ENCODE data around the gene STK32C. TPM values are rescaled to one million over a fixed set of nuclear protein-coding genes. Genes with fewer than 3 reads are reported as not detected.

The STK32C gene
- total RNA-seq, 1 experiment from 2014 or later, result 13.5 TPM

DNA sequence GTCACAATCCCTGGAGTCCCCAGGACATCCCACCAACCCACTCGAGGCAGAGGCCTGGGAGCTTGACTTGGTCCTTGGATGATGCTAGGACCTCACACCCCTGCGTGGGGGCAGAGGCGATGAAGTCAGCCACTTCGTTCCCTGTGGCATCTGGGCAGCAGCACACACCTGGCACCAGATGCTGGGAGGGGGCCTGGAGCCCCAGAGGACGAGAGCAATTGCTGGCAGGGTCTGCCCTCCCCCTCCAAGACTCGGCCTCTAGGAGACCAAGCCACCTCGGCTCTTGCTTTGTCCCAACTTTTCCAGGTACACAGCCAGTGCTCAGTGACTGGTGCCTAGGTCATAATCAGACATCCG is 81.9 kb downstream of the STK32C start:
- no TSS peak for BruUV-seq (replicated peaks)
- H3K27ac Mint-ChIP-seq (ENCODE audit: unreplicated experiment), result no peak overlapping the region
- H3K9me3 Mint-ChIP-seq (ENCODE audit: low read depth, unreplicated experiment), result no peaks in the 10 kb centered on the region
- TF ChIP-seq, protein P1, sequence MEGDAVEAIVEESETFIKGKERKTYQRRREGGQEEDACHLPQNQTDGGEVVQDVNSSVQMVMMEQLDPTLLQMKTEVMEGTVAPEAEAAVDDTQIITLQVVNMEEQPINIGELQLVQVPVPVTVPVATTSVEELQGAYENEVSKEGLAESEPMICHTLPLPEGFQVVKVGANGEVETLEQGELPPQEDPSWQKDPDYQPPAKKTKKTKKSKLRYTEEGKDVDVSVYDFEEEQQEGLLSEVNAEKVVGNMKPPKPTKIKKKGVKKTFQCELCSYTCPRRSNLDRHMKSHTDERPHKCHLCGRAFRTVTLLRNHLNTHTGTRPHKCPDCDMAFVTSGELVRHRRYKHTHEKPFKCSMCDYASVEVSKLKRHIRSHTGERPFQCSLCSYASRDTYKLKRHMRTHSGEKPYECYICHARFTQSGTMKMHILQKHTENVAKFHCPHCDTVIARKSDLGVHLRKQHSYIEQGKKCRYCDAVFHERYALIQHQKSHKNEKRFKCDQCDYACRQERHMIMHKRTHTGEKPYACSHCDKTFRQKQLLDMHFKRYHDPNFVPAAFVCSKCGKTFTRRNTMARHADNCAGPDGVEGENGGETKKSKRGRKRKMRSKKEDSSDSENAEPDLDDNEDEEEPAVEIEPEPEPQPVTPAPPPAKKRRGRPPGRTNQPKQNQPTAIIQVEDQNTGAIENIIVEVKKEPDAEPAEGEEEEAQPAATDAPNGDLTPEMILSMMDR (IDR thresholded peaks at IDR 0.05; ENCODE audit: unreplicated experiment), result no peak
- DNase-seq, result no peak
- no peaks in the 10 kb centered on the region for H3K36me3 Mint-ChIP-seq (ENCODE audit: insufficient read depth, unreplicated experiment)
- CTCF ChIA-PET, result no interaction called here
- H3K4me3 Mint-ChIP-seq (ENCODE audit: low read depth, unreplicated experiment), result no peak overlapping the region
- intact Hi-C loops (cut with micrococcal nuclease; ENCODE audit: unreplicated experiment), result no loop called here
- no peaks in the 10 kb centered on the region for H3K27me3 Mint-ChIP-seq (ENCODE audit: unreplicated experiment)
- no peaks in the 10 kb centered on the region for H3K4me1 Mint-ChIP-seq (ENCODE audit: low read depth, unreplicated experiment)

DNA sequence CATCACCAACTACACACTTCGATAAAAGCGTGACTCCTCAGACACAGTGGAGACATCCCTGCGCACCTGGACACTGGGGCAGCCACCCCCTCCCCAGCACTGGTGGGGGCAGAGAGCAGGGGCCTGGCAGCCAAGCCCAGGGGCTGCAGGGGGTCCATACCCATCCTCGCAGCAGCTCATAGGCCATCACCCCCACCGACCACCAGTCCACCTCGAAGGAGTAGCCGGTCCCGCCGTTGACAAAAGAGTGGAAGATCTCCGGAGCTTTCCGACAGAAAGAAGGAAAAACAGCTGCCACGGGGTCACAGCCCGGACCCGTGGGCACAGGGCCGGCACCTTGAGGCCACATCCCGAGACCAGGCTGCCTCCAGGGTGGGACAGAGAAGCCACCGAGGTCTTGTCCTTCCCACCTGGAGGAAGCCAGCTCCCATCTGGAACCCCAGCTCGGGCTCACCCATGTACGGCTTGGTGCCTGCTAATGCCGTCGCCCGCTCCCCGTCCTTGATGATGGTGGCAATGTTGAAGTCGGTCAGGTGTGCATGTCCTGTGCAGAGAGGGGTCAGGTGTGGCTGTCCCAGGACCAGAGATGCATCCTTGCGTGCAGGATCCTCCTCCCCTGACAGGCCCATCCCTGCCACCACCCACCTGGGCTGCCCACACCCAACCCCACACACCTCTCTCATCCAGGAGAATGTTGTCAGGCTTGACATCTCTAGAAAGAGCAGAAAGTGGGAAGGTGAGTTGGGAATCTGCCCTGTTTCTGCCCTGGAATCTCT is 82.5 kb downstream of the STK32C start:
- CTCF ChIA-PET, result no interaction called here
- H3K9me3 Mint-ChIP-seq (ENCODE audit: low read depth, unreplicated experiment), result no peaks in the 10 kb centered on the region
- no peak overlapping the region for H3K4me3 Mint-ChIP-seq (ENCODE audit: low read depth, unreplicated experiment)
- no peaks in the 10 kb centered on the region for H3K27me3 Mint-ChIP-seq (ENCODE audit: unreplicated experiment)
- H3K27ac Mint-ChIP-seq (ENCODE audit: unreplicated experiment), result no peak overlapping the region
- H3K36me3 Mint-ChIP-seq (ENCODE audit: insufficient read depth, unreplicated experiment), result no peaks in the 10 kb centered on the region
- TF ChIP-seq, protein P1 (IDR thresholded peaks at IDR 0.05; ENCODE audit: unreplicated experiment), result no peak
- intact Hi-C loops (cut with micrococcal nuclease; ENCODE audit: unreplicated experiment), result no loop called here
- no TSS peak for BruUV-seq (replicated peaks)
- no peak for DNase-seq
- no peaks in the 10 kb centered on the region for H3K4me1 Mint-ChIP-seq (ENCODE audit: low read depth, unreplicated experiment)

DNA sequence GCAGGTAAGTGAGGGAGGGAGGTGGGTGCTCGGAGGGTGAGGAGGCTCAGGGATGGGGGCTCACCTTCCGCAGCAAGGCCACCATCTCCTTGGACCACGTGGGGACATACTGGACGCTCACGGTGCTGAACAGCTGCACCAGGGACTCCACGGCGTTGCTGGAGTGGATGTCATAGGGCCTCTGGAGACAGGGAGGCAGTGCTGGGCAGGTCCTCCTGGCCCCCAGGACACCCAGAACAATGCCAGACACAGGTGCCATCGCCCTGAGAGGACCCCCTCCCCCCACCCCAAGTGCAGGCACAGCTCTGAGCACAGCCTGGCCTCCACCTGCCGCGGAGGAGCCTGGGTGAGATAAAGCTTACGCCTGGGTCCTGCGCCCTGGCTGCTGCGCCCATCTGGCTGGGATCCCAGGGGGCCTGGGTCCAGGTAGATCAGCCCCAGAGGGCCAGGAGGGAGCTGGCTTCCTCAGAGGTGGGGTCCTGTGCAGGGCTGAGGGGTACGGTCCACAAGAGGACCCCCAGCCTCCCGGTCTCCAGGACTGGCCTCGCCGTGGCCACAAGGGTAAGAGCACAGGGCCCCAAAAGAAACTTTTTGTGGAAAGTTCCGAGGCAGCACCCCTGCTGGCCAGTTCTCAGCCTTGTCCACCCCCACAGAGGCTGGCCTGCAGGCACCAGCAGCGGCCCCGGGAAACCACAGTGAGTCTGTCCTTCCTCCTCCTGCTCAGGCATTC is 83.2 kb downstream of the STK32C start:
- Mint-ChIP-seq H3K27ac (ENCODE audit: unreplicated experiment) (no peak overlapping the region), H3K9me3 (ENCODE audit: low read depth, unreplicated experiment) (no peaks in the 10 kb centered on the region), H3K4me3 (ENCODE audit: low read depth, unreplicated experiment) (no peak overlapping the region), H3K27me3 (ENCODE audit: unreplicated experiment) (no peaks in the 10 kb centered on the region), H3K36me3 (ENCODE audit: insufficient read depth, unreplicated experiment) (no peaks in the 10 kb centered on the region), H3K4me1 (ENCODE audit: low read depth, unreplicated experiment) (no peaks in the 10 kb centered on the region)
- intact Hi-C loops (cut with micrococcal nuclease; ENCODE audit: unreplicated experiment), result no loop called here
- BruUV-seq (replicated peaks), result no TSS peak
- DNase-seq, result no peak
- CTCF ChIA-PET, result no interaction called here
- TF ChIP-seq, protein P1 (IDR thresholded peaks at IDR 0.05; ENCODE audit: unreplicated experiment), result no peak

DNA sequence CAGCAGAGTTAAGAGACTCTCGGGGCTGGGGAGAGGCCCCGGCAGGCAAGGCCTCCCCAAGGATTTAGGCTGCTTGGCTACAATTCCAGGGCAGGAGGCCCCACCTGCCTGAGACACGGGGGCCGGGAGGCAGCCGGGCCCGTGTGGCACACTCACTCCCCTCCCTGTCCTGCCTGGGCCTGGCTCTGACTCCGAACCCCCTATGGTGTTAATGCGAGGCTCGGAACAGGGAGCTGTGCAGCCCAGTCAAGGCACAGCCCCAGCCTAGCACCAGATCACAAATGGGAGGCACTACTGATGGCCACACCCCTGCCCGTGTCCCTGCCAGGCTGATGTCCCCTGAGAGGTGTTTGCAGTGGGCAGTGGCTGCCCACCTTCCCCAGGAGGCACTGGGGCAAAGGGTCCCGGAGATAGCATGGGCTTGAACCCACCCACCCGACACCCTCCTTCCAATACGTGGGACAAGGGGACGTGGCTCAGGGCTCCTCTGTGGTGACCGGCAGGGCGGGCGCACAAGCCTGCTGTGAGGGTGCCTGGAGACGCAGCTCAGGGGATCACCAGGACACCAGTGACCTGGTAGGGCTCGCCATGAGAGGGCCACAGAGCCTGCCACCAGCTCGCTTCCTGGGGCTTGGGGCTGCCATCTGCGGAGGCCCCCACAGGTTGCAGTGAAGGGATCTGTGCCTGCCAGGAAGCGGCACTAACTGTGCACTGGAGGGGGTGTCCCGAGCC is 84.0 kb downstream of the STK32C start:
- no TSS peak for BruUV-seq (replicated peaks)
- TF ChIP-seq, protein P1 (IDR thresholded peaks at IDR 0.05; ENCODE audit: unreplicated experiment), result no peak

More for the DNA sequence above, 84.0 kb downstream of the STK32C start:
- DNase-seq, result no peak
- no peaks in the 10 kb centered on the region for H3K9me3 Mint-ChIP-seq (ENCODE audit: low read depth, unreplicated experiment)
- no peaks in the 10 kb centered on the region for H3K4me1 Mint-ChIP-seq (ENCODE audit: low read depth, unreplicated experiment)
- no peak overlapping the region for H3K27ac Mint-ChIP-seq (ENCODE audit: unreplicated experiment)
- intact Hi-C loops (cut with micrococcal nuclease; ENCODE audit: unreplicated experiment), result loop anchor here (2.0 kb wide), 1 partner anchor 129 kb away; no protein-coding TSS in a partner anchor
- CTCF ChIA-PET, result no interaction called here
- H3K27me3 Mint-ChIP-seq (ENCODE audit: unreplicated experiment), result no peaks in the 10 kb centered on the region
- no peak overlapping the region for H3K4me3 Mint-ChIP-seq (ENCODE audit: low read depth, unreplicated experiment)
- no peaks in the 10 kb centered on the region for H3K36me3 Mint-ChIP-seq (ENCODE audit: insufficient read depth, unreplicated experiment)
